ENCODE data around the gene HSD17B13. TPM values are rescaled to one million over a fixed set of nuclear protein-coding genes. Genes with fewer than 3 reads are reported as not detected.

Gene HSD17B13
- total RNA-seq, 4 donors from 2014 or later, result 0.45 to 0.83 (median 0.65) TPM

GRCh38 chr4:87268411-87268810 lies 54.3 kb downstream of the HSD17B13 start:
- H3K4me1 ChIP-seq, result no peaks in the 10 kb centered on the region
- no peaks in the 10 kb centered on the region for H3K36me3 ChIP-seq
- no peaks in the 10 kb centered on the region for H3K9me3 ChIP-seq
- no peak overlapping the region for H3K4me3 ChIP-seq
- no peak overlapping the region for H3K27ac ChIP-seq (replicated peaks in 1 of 4)
- 88% methylated on average over 5 of the region's 5 CpGs for WGBS
- peak; percentile 26 for DNase-seq (ENCODE audit: extremely low spot score)
- intact Hi-C loops (cut with DNase I), result no loop called here
- no peaks in the 10 kb centered on the region for H3K27me3 ChIP-seq
- TF ChIP-seq POLR2AphosphoS5 (IDR thresholded peaks at IDR 0.05) (no peak), POLR2A (IDR thresholded peaks at IDR 0.05; ENCODE audit: low read depth) (no peak), EP300 (IDR thresholded peaks at IDR 0.05) (no peak)
- TF ChIP-seq, protein P1, sequence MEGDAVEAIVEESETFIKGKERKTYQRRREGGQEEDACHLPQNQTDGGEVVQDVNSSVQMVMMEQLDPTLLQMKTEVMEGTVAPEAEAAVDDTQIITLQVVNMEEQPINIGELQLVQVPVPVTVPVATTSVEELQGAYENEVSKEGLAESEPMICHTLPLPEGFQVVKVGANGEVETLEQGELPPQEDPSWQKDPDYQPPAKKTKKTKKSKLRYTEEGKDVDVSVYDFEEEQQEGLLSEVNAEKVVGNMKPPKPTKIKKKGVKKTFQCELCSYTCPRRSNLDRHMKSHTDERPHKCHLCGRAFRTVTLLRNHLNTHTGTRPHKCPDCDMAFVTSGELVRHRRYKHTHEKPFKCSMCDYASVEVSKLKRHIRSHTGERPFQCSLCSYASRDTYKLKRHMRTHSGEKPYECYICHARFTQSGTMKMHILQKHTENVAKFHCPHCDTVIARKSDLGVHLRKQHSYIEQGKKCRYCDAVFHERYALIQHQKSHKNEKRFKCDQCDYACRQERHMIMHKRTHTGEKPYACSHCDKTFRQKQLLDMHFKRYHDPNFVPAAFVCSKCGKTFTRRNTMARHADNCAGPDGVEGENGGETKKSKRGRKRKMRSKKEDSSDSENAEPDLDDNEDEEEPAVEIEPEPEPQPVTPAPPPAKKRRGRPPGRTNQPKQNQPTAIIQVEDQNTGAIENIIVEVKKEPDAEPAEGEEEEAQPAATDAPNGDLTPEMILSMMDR (IDR thresholded peaks at IDR 0.05), result no peak

GRCh38 chr4:87266986-87267385 lies 55.7 kb downstream of the HSD17B13 start:
- 48% methylated on average over 3 of the region's 3 CpGs for WGBS

DNA sequence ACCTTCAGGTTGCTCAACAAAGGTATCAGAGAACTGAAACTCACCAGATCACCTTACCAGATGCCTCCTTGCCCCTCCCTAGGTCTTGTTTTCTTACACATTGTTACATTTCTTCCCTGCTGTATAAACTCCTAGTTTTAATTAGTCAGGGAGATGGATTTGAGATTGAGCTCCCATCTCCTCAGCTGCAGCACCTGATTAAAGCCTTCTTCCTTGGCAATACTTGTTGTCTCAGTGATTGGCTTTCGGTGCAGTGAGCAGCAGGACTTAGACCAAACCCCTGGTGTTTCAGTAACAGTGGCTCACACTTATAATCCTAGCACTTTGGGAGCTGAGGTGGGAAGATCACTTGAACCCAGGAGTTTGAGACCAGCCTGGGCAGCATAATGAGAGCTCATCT lies 59.8 kb downstream of the HSD17B13 start:
- Histone ChIP-seq H3K4me3 (no peak overlapping the region), H3K9me3 (peaks cover 0 to 4% (median 0%) of the 10 kb centered on the region in 4 donors), H3K27ac (replicated peaks in 1 of 4) (no peak overlapping the region), H3K4me1 (no peaks in the 10 kb centered on the region), H3K36me3 (no peaks in the 10 kb centered on the region), H3K27me3 (no peaks in the 10 kb centered on the region)
- 75% methylated on average over 1 of the region's 1 CpG for WGBS
- no peak for DNase-seq (ENCODE audit: extremely low spot score)
- intact Hi-C loops (cut with DNase I), result no loop called here
- TF ChIP-seq POLR2AphosphoS5 (IDR thresholded peaks at IDR 0.05) (no peak), POLR2A (IDR thresholded peaks at IDR 0.05; ENCODE audit: low read depth) (no peak), EP300 (IDR thresholded peaks at IDR 0.05) (no peak)
- TF ChIP-seq, protein P1 (IDR thresholded peaks at IDR 0.05), result no peak

More at GRCh38 chr4:87266986-87267385, 55.7 kb downstream of the HSD17B13 start:
- Histone ChIP-seq H3K4me1 (no peaks in the 10 kb centered on the region), H3K9me3 (peaks cover 0 to 4% (median 0%) of the 10 kb centered on the region in 4 donors), H3K27ac (replicated peaks in 1 of 4) (no peak overlapping the region), H3K4me3 (no peak overlapping the region), H3K36me3 (no peaks in the 10 kb centered on the region), H3K27me3 (no peaks in the 10 kb centered on the region)
- TF ChIP-seq POLR2AphosphoS5 (IDR thresholded peaks at IDR 0.05), result no peak
- TF ChIP-seq, protein P1 (IDR thresholded peaks at IDR 0.05), result no peak
- no peak for TF ChIP-seq POLR2A (IDR thresholded peaks at IDR 0.05; ENCODE audit: low read depth)
- TF ChIP-seq EP300 (IDR thresholded peaks at IDR 0.05), result no peak
- DNase-seq (ENCODE audit: extremely low spot score), result peak; percentile 42
- intact Hi-C loops (cut with DNase I), result no loop called here

- intact Hi-C loops (cut with DNase I), result no loop called here
- no peak for DNase-seq (ENCODE audit: extremely low spot score)
- Histone ChIP-seq H3K27me3 (no peaks in the 10 kb centered on the region), H3K27ac (replicated peaks in 1 of 4) (no peak overlapping the region), H3K36me3 (no peaks in the 10 kb centered on the region), H3K9me3 (peaks cover 0 to 4% (median 0%) of the 10 kb centered on the region in 4 donors), H3K4me3 (no peak overlapping the region), H3K4me1 (no peaks in the 10 kb centered on the region)
- 97% methylated on average over 2 of the region's 2 CpGs for WGBS
- TF ChIP-seq, protein P1 (IDR thresholded peaks at IDR 0.05), result no peak
- TF ChIP-seq EP300 (IDR thresholded peaks at IDR 0.05), result no peak
- no peak for TF ChIP-seq POLR2AphosphoS5 (IDR thresholded peaks at IDR 0.05)
- TF ChIP-seq POLR2A (IDR thresholded peaks at IDR 0.05; ENCODE audit: low read depth), result no peak
Measured at GRCh38 chr4:87260477-87260876, 62.2 kb downstream of the HSD17B13 start.

DNA sequence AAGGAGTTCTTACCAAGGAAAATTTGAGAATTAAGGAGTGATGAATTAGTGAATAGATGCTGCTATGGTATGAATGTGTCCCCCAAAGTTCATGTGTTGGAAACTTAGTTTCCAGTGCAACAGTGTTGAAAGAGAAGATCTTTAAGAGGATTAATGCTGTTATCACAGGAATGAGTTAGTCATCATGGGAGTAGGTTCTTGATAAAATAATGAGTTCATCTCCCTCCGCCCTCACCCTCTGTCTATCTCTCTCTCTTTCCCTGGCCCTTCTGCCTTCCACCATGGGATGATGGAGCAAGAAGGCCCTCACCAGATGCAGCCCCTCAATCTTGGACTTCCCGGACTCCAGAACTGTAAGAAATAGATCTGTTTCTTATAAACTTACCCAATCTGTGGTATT lies 64.0 kb downstream of the HSD17B13 start:
- TF ChIP-seq POLR2A (IDR thresholded peaks at IDR 0.05; ENCODE audit: low read depth) (no peak), POLR2AphosphoS5 (IDR thresholded peaks at IDR 0.05) (no peak), EP300 (IDR thresholded peaks at IDR 0.05) (no peak)
- TF ChIP-seq, protein P1 (IDR thresholded peaks at IDR 0.05), result no peak
- WGBS, result 95% methylated on average over 2 of the region's 2 CpGs
- peaks cover 0 to 4% (median 0%) of the 10 kb centered on the region in 4 donors for H3K9me3 ChIP-seq
- H3K4me1 ChIP-seq, result no peaks in the 10 kb centered on the region
- no peaks in the 10 kb centered on the region for H3K36me3 ChIP-seq
- no peak overlapping the region for H3K27ac ChIP-seq (replicated peaks in 1 of 4)
- DNase-seq (ENCODE audit: extremely low spot score), result no peak
- H3K4me3 ChIP-seq, result no peak overlapping the region
- intact Hi-C loops (cut with DNase I), result no loop called here
- no peaks in the 10 kb centered on the region for H3K27me3 ChIP-seq

Data from esophagus muscularis mucosa (tissue), 4 donors.